ENCODE data around the gene OXSM. TPM values are rescaled to one million over a fixed set of nuclear protein-coding genes. Genes with fewer than 3 reads are reported as not detected.

Gene OXSM
- total RNA-seq, 1 experiment from 2014 or later = 17.7 TPM

DNA sequence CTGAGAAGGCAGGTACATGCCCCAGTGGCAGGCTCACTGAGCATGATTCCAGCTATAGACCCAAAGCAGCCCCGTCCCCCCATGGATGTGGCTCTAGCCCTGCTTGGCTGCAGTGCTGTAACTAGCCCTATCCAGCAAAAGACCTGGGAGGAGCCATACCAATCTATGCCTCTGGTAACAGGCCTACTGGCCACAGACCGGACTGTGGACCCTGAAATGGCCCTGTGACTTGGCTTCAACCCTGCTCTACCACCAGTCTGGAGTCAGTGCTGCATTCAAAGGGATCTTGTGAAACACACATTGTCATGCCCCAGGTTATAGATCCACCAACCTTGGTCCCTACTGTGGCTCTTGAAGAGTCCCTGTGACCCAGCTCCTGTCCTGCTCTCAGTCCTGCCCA lies 46.7 kb downstream of the OXSM start:
- RAD21 ChIA-PET (ENCODE audit: low non-redundant PET in 1 of 2, low total read pairs in 2 of 2, uncharacterized antibody in 2 of 2, unreplicated experiment in 2 of 2) = no interaction called here

More for the DNA sequence above, 46.7 kb downstream of the OXSM start:
- no peak for ATAC-seq
- no peak for TF ChIP-seq SIN3A (IDR thresholded peaks at IDR 0.05; ENCODE audit: low read depth)
- no peak for TF ChIP-seq ELF1 (IDR thresholded peaks at IDR 0.05; ENCODE audit: borderline replicate concordance, low read depth)
- TF ChIP-seq, protein P1, sequence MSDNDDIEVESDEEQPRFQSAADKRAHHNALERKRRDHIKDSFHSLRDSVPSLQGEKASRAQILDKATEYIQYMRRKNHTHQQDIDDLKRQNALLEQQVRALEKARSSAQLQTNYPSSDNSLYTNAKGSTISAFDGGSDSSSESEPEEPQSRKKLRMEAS (IDR thresholded peaks at IDR 0.05) = no peak
- TF ChIP-seq CBX3 (IDR thresholded peaks at IDR 0.05; ENCODE audit: low read depth) = no peak
- TF ChIP-seq ZFX (IDR thresholded peaks at IDR 0.05) = no peak
- TF ChIP-seq CEBPB (IDR thresholded peaks at IDR 0.05; ENCODE audit: low read depth) = no peak
- TF ChIP-seq, protein P2, sequence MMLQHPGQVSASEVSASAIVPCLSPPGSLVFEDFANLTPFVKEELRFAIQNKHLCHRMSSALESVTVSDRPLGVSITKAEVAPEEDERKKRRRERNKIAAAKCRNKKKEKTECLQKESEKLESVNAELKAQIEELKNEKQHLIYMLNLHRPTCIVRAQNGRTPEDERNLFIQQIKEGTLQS (IDR thresholded peaks at IDR 0.05) = no peak
- no peak for TF ChIP-seq EGR1 (IDR thresholded peaks at IDR 0.05; ENCODE audit: low read depth)
- TF ChIP-seq JUND (IDR thresholded peaks at IDR 0.05) = no peak
- TF ChIP-seq POLR2AphosphoS5 (IDR thresholded peaks at IDR 0.05; ENCODE audit: low read depth, low read length) = no peak
- TF ChIP-seq YY1 (IDR thresholded peaks at IDR 0.05; ENCODE audit: extremely low read depth, insufficient replicate concordance, low read depth, low read length) = no peak
- TF ChIP-seq, protein P3, sequence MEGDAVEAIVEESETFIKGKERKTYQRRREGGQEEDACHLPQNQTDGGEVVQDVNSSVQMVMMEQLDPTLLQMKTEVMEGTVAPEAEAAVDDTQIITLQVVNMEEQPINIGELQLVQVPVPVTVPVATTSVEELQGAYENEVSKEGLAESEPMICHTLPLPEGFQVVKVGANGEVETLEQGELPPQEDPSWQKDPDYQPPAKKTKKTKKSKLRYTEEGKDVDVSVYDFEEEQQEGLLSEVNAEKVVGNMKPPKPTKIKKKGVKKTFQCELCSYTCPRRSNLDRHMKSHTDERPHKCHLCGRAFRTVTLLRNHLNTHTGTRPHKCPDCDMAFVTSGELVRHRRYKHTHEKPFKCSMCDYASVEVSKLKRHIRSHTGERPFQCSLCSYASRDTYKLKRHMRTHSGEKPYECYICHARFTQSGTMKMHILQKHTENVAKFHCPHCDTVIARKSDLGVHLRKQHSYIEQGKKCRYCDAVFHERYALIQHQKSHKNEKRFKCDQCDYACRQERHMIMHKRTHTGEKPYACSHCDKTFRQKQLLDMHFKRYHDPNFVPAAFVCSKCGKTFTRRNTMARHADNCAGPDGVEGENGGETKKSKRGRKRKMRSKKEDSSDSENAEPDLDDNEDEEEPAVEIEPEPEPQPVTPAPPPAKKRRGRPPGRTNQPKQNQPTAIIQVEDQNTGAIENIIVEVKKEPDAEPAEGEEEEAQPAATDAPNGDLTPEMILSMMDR (IDR thresholded peaks at IDR 0.05 in 2 of 3, conservative IDR thresholded peaks at IDR 0.05 in 1 of 3; ENCODE audit: borderline replicate concordance in 1 of 3, insufficient read depth in 1 of 3, low read depth in 2 of 3, low read length in 2 of 3) = no peak
- no peak overlapping the region for H3K4me2 ChIP-seq (ENCODE audit: low read length)
- H3K9me2 ChIP-seq (ENCODE audit: insufficient read depth) = no peaks in the 10 kb centered on the region
- no peaks in the 10 kb centered on the region for H3K27me3 ChIP-seq (ENCODE audit: insufficient read depth, low read length)
- DNase-seq (ENCODE audit: low read depth, low spot score) = no peak
- no peak overlapping the region for H2AFZ ChIP-seq (ENCODE audit: low read depth, low read length, poor library complexity, severe bottlenecking)
- ChIA-PET CTCF (no interaction called here), POLR2A (no interaction called here)
- H3K9ac ChIP-seq (ENCODE audit: low read length) = no peak overlapping the region
- H3K36me3 ChIP-seq (ENCODE audit: control insufficient read depth in 1 of 2, insufficient read depth in 2 of 2, low read length in 2 of 2) = no peaks in the 10 kb centered on the region
- H3K4me3 ChIP-seq (replicated peaks in 1 of 2; ENCODE audit: low read depth in 1 of 2, low read length in 2 of 2) = no peak overlapping the region
- no TSS peak for BruUV-seq (replicated peaks)
- no peak overlapping the region for H3K27ac ChIP-seq (ENCODE audit: low read depth, low read length)
- no peaks in the 10 kb centered on the region for H3K4me1 ChIP-seq (ENCODE audit: control insufficient read depth in 1 of 2, insufficient read depth in 2 of 2, low read length in 2 of 2)
- intact Hi-C loops (cut with micrococcal nuclease) = no loop called here
- no peaks in the 10 kb centered on the region for H4K20me1 ChIP-seq (ENCODE audit: insufficient read depth)
- H3K9me3 ChIP-seq (ENCODE audit: control insufficient read depth in 1 of 2, insufficient read depth in 1 of 2, low read depth in 1 of 2, low read length in 2 of 2) = no peaks in the 10 kb centered on the region
- no peaks in the 10 kb centered on the region for H3K79me2 ChIP-seq (ENCODE audit: insufficient read depth, low read length)
